HUES64 (cell line): ENCODE results near the gene IL17C.

Source experiments
- H3K27ac ChIP-seq: 2 replicates; pipeline ENCODE4 v1.7.0; 2013; ENCODE audit warnings: low read depth, low read length, inconsistent platforms
- H3K27me3 ChIP-seq: 2 replicates; pipeline ENCODE4 v1.6.1; 2013; ENCODE audit warnings: mild to moderate bottlenecking, low read length; ENCODE audit not compliant: insufficient read depth
- H3K36me3 ChIP-seq: 2 replicates; pipeline ENCODE4 v1.6.1; 2013; ENCODE audit warnings: mild to moderate bottlenecking, low read length; ENCODE audit not compliant: insufficient read depth
- H3K4me1 ChIP-seq: 2 replicates; pipeline ENCODE4 v1.6.1; 2013; ENCODE audit warnings: mild to moderate bottlenecking, low read length, moderate library complexity; ENCODE audit not compliant: insufficient read depth
- H3K4me3 ChIP-seq: 2 replicates; pipeline ENCODE4 v1.5.1; 2013; ENCODE audit warnings: mild to moderate bottlenecking, low read length, moderate library complexity
- H3K9ac ChIP-seq: 2 replicates; pipeline ENCODE4 v1.6.1; 2013; ENCODE audit warnings: mild to moderate bottlenecking, low read depth, low read length
- H3K9me3 ChIP-seq: 2 replicates; pipeline ENCODE4 v1.6.1; 2013; ENCODE audit warnings: low read depth, low read length; ENCODE audit not compliant: insufficient read depth
- WGBS: fragments of 150-250, 120-280 bp; methylation state at CpG from one replicate; pipeline ENCODE4 v1.1.7; 2013; ENCODE audit warnings: missing lambda C conversion rate; 5-methylcytosine and 5-hydroxymethylcytosine counted together

Gene IL17C

GRCh38 chr16:88610909-88611812, 27.2 kb upstream of the IL17C start:
- H3K4me3 ChIP-seq, result peak overlapping the region; percentile 37
- no peak overlapping the region; the same call in 1 of the 2 replicates for H3K27ac ChIP-seq
- H3K36me3 ChIP-seq, result peaks cover 44% of the 10 kb centered on the region
- no peaks in the 10 kb centered on the region for H3K27me3 ChIP-seq
- no peaks in the 10 kb centered on the region for H3K9me3 ChIP-seq
- 52% methylated on average over 49 of the region's 49 CpGs for WGBS
- 0 out of 2 replicates have a peak, but pooled peaks cover 3% of the 10 kb centered on the region for H3K4me1 ChIP-seq
- H3K9ac ChIP-seq, result peak overlapping the region; percentile 75

GRCh38 chr16:88613293-88613692, 25.1 kb upstream of the IL17C start:
- no peaks in the 10 kb centered on the region for H3K27me3 ChIP-seq
- 92% methylated on average over 10 of the region's 10 CpGs for WGBS
- H3K36me3 ChIP-seq, result peaks cover 33% of the 10 kb centered on the region

GRCh38 chr16:88613911-88614817, 24.2 kb upstream of the IL17C start:
- Histone ChIP-seq H3K36me3 (peaks cover 27% of the 10 kb centered on the region), H3K9ac (no peak overlapping the region), H3K27me3 (no peaks in the 10 kb centered on the region), H3K27ac (no peak overlapping the region), H3K9me3 (no peaks in the 10 kb centered on the region), H3K4me1 (0 out of 2 replicates have a peak, but pooled peaks cover 6% of the 10 kb centered on the region), H3K4me3 (no peak overlapping the region)
- 93% methylated on average over 19 of the region's 19 CpGs for WGBS

More at GRCh38 chr16:88613293-88613692, 25.1 kb upstream of the IL17C start:
- H3K9ac ChIP-seq, result no peak overlapping the region
- H3K27ac ChIP-seq, result no peak overlapping the region
- no peaks in the 10 kb centered on the region for H3K9me3 ChIP-seq
- H3K4me3 ChIP-seq, result no peak overlapping the region
- 0 out of 2 replicates have a peak, but pooled peaks cover 6% of the 10 kb centered on the region for H3K4me1 ChIP-seq

GRCh38 chr16:88614818-88615580, 23.4 kb upstream of the IL17C start:
- H3K9me3 ChIP-seq, result no peaks in the 10 kb centered on the region
- no peaks in the 10 kb centered on the region for H3K27me3 ChIP-seq
- H3K4me3 ChIP-seq, result no peak overlapping the region
- 91% methylated on average over 19 of the region's 19 CpGs for WGBS
- peaks cover 29% of the 10 kb centered on the region for H3K36me3 ChIP-seq
- H3K9ac ChIP-seq, result no peak overlapping the region
- H3K4me1 ChIP-seq, result 0 out of 2 replicates have a peak, but pooled peaks cover 6% of the 10 kb centered on the region
- H3K27ac ChIP-seq, result no peak overlapping the region

GRCh38 chr16:88616320-88616719, 22.1 kb upstream of the IL17C start:
- H3K9ac ChIP-seq, result no peak overlapping the region
- H3K36me3 ChIP-seq, result peaks cover 24% of the 10 kb centered on the region
- no peaks in the 10 kb centered on the region for H3K9me3 ChIP-seq
- no peak overlapping the region for H3K4me3 ChIP-seq
- H3K27ac ChIP-seq, result no peak overlapping the region
- H3K27me3 ChIP-seq, result no peaks in the 10 kb centered on the region
- 0 out of 2 replicates have a peak, but pooled peaks cover 3% of the 10 kb centered on the region for H3K4me1 ChIP-seq
- WGBS, result 95% methylated on average over 13 of the region's 13 CpGs

- WGBS, result 96% methylated on average over 12 of the region's 12 CpGs
- no peaks in the 10 kb centered on the region for H3K9me3 ChIP-seq
- 0 out of 2 replicates have a peak, but pooled peaks cover 3% of the 10 kb centered on the region for H3K4me1 ChIP-seq
- no peak overlapping the region for H3K27ac ChIP-seq
- H3K9ac ChIP-seq, result no peak overlapping the region
- H3K4me3 ChIP-seq, result no peak overlapping the region
- peaks cover 27% of the 10 kb centered on the region for H3K36me3 ChIP-seq
- H3K27me3 ChIP-seq, result no peaks in the 10 kb centered on the region
Observed at GRCh38 chr16:88616736-88617135, 21.6 kb upstream of the IL17C start.

- Histone ChIP-seq H3K4me1 (0 out of 2 replicates have a peak, but pooled peaks cover 3% of the 10 kb centered on the region), H3K27me3 (no peaks in the 10 kb centered on the region), H3K4me3 (no peak overlapping the region), H3K27ac (0 out of 2 replicates have a peak overlapping the region, but pooled peaks have one; percentile 10), H3K9ac (no peak overlapping the region), H3K36me3 (peaks cover 34% of the 10 kb centered on the region), H3K9me3 (no peaks in the 10 kb centered on the region)
- WGBS, result 89% methylated on average over 20 of the region's 20 CpGs
Observed at GRCh38 chr16:88617268-88618031, 20.9 kb upstream of the IL17C start.

GRCh38 chr16:88618182-88618955, 20.0 kb upstream of the IL17C start:
- H3K4me1 ChIP-seq, result 0 out of 2 replicates have a peak, but pooled peaks cover 3% of the 10 kb centered on the region
- H3K36me3 ChIP-seq, result peaks cover 39% of the 10 kb centered on the region
- no peaks in the 10 kb centered on the region for H3K9me3 ChIP-seq
- H3K27me3 ChIP-seq, result no peaks in the 10 kb centered on the region
- no peak overlapping the region for H3K4me3 ChIP-seq
- WGBS, result 91% methylated on average over 20 of the region's 20 CpGs
- no peak overlapping the region for H3K9ac ChIP-seq
- no peak overlapping the region for H3K27ac ChIP-seq

- H3K9ac ChIP-seq, result no peak overlapping the region
- H3K27ac ChIP-seq, result no peak overlapping the region
- no peaks in the 10 kb centered on the region for H3K9me3 ChIP-seq
- 96% methylated on average over 19 of the region's 19 CpGs for WGBS
- H3K4me1 ChIP-seq, result 0 out of 2 replicates have a peak, but pooled peaks cover 3% of the 10 kb centered on the region
- no peaks in the 10 kb centered on the region for H3K27me3 ChIP-seq
- peaks cover 43% of the 10 kb centered on the region for H3K36me3 ChIP-seq
- H3K4me3 ChIP-seq, result no peak overlapping the region
Observed at GRCh38 chr16:88618956-88619667, 19.3 kb upstream of the IL17C start.
